Measurements from ENCODE around the gene YY1AP1. TPM values are rescaled to one million over a fixed set of nuclear protein-coding genes. Genes with fewer than 3 reads are reported as not detected.
"Not testable (repeated sequence)": the region's sequence is repeated elsewhere in the genome, so short reads cannot be mapped to it uniquely, and the experiment has no call there.

The YY1AP1 gene
- total RNA-seq, 1 experiment from 2014 or later: 57.5 TPM

- H4K20me1 ChIP-seq (ENCODE audit: control insufficient read depth, insufficient read depth, insufficient read length): no peaks in the 10 kb centered on the region
- H3K27ac ChIP-seq (ENCODE audit: insufficient read length, low read depth, low read length): no peak overlapping the region
- H3K79me2 ChIP-seq (ENCODE audit: insufficient read depth, low read length): no peaks in the 10 kb centered on the region
- no peak overlapping the region for H3K56ac ChIP-seq (ENCODE audit: insufficient read length, low read depth, low read length)
- H2BK5ac ChIP-seq (ENCODE audit: insufficient read length, low read length): no peak overlapping the region
- TF ChIP-seq CTCF (conservative IDR thresholded peaks at IDR 0.05): no peak
- H4K5ac ChIP-seq (ENCODE audit: insufficient read length, low read depth, low read length): no peak overlapping the region
- no peak overlapping the region for H3K9ac ChIP-seq (ENCODE audit: extremely low read depth, insufficient read length, low read length)
- WGBS (ENCODE audit: extremely low coverage, insufficient read length, low lambda C conversion rate): no CpG with 5 or more reads among the region's 4 CpGs
- H2BK120ac ChIP-seq (ENCODE audit: low read depth, low read length, poor library complexity, severe bottlenecking): no peak overlapping the region
- Mint-ChIP-seq H3K4me3 (no peak overlapping the region), H3K4me1 (no peaks in the 10 kb centered on the region), H3K27ac (no peak overlapping the region), H3K27me3 (ENCODE audit: low read depth) (no peaks in the 10 kb centered on the region), H3K9me3 (no peaks in the 10 kb centered on the region), H3K36me3 (ENCODE audit: insufficient read depth in 1 of 3, low read depth in 3 of 3) (peaks cover 10 to 54% (median 36%) of the 10 kb centered on the region in 3 experiments; a peak in 5 of 7 replicates)
- H3K9me3 ChIP-seq (ENCODE audit: control insufficient read depth, low read depth, low read length): no peaks in the 10 kb centered on the region
- no peak overlapping the region for H3T11ph ChIP-seq (ENCODE audit: low read length)
- no peak for DNase-seq
- H2BK15ac ChIP-seq (ENCODE audit: low read depth, low read length): no peak overlapping the region
- H3K4me1 ChIP-seq (ENCODE audit: insufficient read depth, low read length): no peaks in the 10 kb centered on the region
- H3K23me2 ChIP-seq (ENCODE audit: insufficient read length, low read depth, low read length, poor library complexity, severe bottlenecking): no peaks in the 10 kb centered on the region
- H3K4ac ChIP-seq (ENCODE audit: low read depth, low read length): no peak overlapping the region
- H2AK5ac ChIP-seq (ENCODE audit: insufficient read length, low read length): no peak overlapping the region
- no peak overlapping the region for H2BK12ac ChIP-seq (ENCODE audit: insufficient read length, low read depth, low read length)
- no peak overlapping the region for H3K4me2 ChIP-seq (ENCODE audit: insufficient read depth, insufficient read length, low read length)
- no peak overlapping the region for H2AFZ ChIP-seq (ENCODE audit: low read length)
- H3K14ac ChIP-seq (ENCODE audit: insufficient read depth, low read length): no peak overlapping the region
- H2BK20ac ChIP-seq (ENCODE audit: low read depth, low read length, poor library complexity, severe bottlenecking): no peak overlapping the region
- H3K79me1 ChIP-seq (ENCODE audit: insufficient read depth, low read depth, low read length, poor library complexity, severe bottlenecking): no peaks in the 10 kb centered on the region
- H3K23ac ChIP-seq (ENCODE audit: insufficient read length, low read depth, low read length): no peak overlapping the region
- no peak overlapping the region for H4K91ac ChIP-seq (ENCODE audit: insufficient read length, low read depth, low read length)
- no peak overlapping the region for H3K18ac ChIP-seq (ENCODE audit: insufficient read length, low read depth, low read length)
- H3K27me3 ChIP-seq (ENCODE audit: insufficient read depth, low read length): no peaks in the 10 kb centered on the region
- no peak overlapping the region for H4K8ac ChIP-seq (replicated peaks; ENCODE audit: insufficient read length, low read depth, low read length)
Measured at GRCh38 chr1:155719703-155720102, 31.1 kb upstream of the YY1AP1 start.

GRCh38 chr1:155718524-155719115 is 30.0 kb upstream of the YY1AP1 start:
- H3K4me3 Mint-ChIP-seq; H4K5ac ChIP-seq (ENCODE audit: insufficient read length, low read depth, low read length); H3K14ac ChIP-seq (ENCODE audit: insufficient read depth, low read length); H3K23me2 ChIP-seq (ENCODE audit: insufficient read length, low read depth, low read length, poor library complexity, severe bottlenecking); H3K9me3 ChIP-seq (ENCODE audit: control insufficient read depth, low read depth, low read length); H3K4me1 ChIP-seq (ENCODE audit: insufficient read depth, low read length); H3K4me2 ChIP-seq (ENCODE audit: insufficient read depth, insufficient read length, low read length); DNase-seq; H4K91ac ChIP-seq (ENCODE audit: insufficient read length, low read depth, low read length); H3K9me3 Mint-ChIP-seq; H3K23ac ChIP-seq (ENCODE audit: insufficient read length, low read depth, low read length); H2BK15ac ChIP-seq (ENCODE audit: low read depth, low read length); H2BK12ac ChIP-seq (ENCODE audit: insufficient read length, low read depth, low read length); H3K56ac ChIP-seq (ENCODE audit: insufficient read length, low read depth, low read length); H2AK5ac ChIP-seq (ENCODE audit: insufficient read length, low read length); H3K18ac ChIP-seq (ENCODE audit: insufficient read length, low read depth, low read length); H2BK5ac ChIP-seq (ENCODE audit: insufficient read length, low read length); H4K8ac ChIP-seq (replicated peaks; ENCODE audit: insufficient read length, low read depth, low read length); H3K79me2 ChIP-seq (ENCODE audit: insufficient read depth, low read length); H3K27ac Mint-ChIP-seq; H3K27me3 ChIP-seq (ENCODE audit: insufficient read depth, low read length); H2AFZ ChIP-seq (ENCODE audit: low read length); H3K4me1 Mint-ChIP-seq; H3T11ph ChIP-seq (ENCODE audit: low read length); H3K27ac ChIP-seq (ENCODE audit: insufficient read length, low read depth, low read length); H3K9ac ChIP-seq (ENCODE audit: extremely low read depth, insufficient read length, low read length); H2BK120ac ChIP-seq (ENCODE audit: low read depth, low read length, poor library complexity, severe bottlenecking); H4K20me1 ChIP-seq (ENCODE audit: control insufficient read depth, insufficient read depth, insufficient read length); H2BK20ac ChIP-seq (ENCODE audit: low read depth, low read length, poor library complexity, severe bottlenecking); H3K27me3 Mint-ChIP-seq (ENCODE audit: low read depth); H3K4ac ChIP-seq (ENCODE audit: low read depth, low read length); H3K79me1 ChIP-seq (ENCODE audit: insufficient read depth, low read depth, low read length, poor library complexity, severe bottlenecking): not testable (repeated sequence)
- no CpG with 5 or more reads among the region's 6 CpGs for WGBS (ENCODE audit: extremely low coverage, insufficient read length, low lambda C conversion rate)
- H3K36me3 Mint-ChIP-seq (ENCODE audit: insufficient read depth in 1 of 3, low read depth in 3 of 3): peaks cover 12 to 62% (median 40%) of the 10 kb centered on the region in 3 experiments; a peak in 5 of 7 replicates

All from H9 (cell line).